Ishikawa (cell line): ENCODE results near the gene NDST1.

Source experiments
- CEBPB ChIP-seq: IDR thresholded peaks from 2 replicates; pipeline ENCODE4 v1.6.1; 2012
- CREB1 ChIP-seq: IDR thresholded peaks from 2 replicates; pipeline ENCODE4 v1.6.1; 2012; ENCODE audit warnings: low read depth
- EGR1 ChIP-seq: IDR thresholded peaks from 2 replicates; pipeline ENCODE4 v1.6.1; 2012
- EP300 ChIP-seq: IDR thresholded peaks from 2 replicates; pipeline ENCODE4 v1.6.1; 2012; ENCODE audit warnings: borderline replicate concordance
- FOXM1 ChIP-seq: IDR thresholded peaks from 2 replicates; pipeline ENCODE4 v1.6.1; 2012; ENCODE audit warnings: low read depth, borderline replicate concordance
- NFIC ChIP-seq: IDR thresholded peaks from 2 replicates; pipeline ENCODE4 v1.6.1; 2012
- RAD21 ChIP-seq: IDR thresholded peaks from 2 replicates; pipeline ENCODE4 v1.6.1; 2012; ENCODE audit warnings: low read depth
- TAF1 ChIP-seq: IDR thresholded peaks from 2 replicates; pipeline ENCODE4 v1.6.1; 2012; ENCODE audit warnings: low read depth, mild to moderate bottlenecking
- TCF12 ChIP-seq: IDR thresholded peaks from 2 replicates; pipeline ENCODE4 v1.6.1; 2012; ENCODE audit warnings: low read depth
- TEAD4 ChIP-seq: IDR thresholded peaks from 2 replicates; pipeline ENCODE4 v1.6.1; 2012
- YY1 ChIP-seq: IDR thresholded peaks from 2 replicates; pipeline ENCODE4 v1.6.1; 2012; ENCODE audit warnings: low read depth
- ZBTB7A ChIP-seq: IDR thresholded peaks from 2 replicates; pipeline ENCODE4 v1.6.1; 2012; ENCODE audit warnings: low read depth
- TF ChIP-seq, protein P1 (sequence below): IDR thresholded peaks from 2 replicates; pipeline ENCODE4 v1.6.1; 2012
- TF ChIP-seq, protein P2 (sequence below): IDR thresholded peaks from 2 replicates; pipeline ENCODE4 v1.6.1; 2012; ENCODE audit warnings: low read depth, mild to moderate bottlenecking
- TF ChIP-seq, protein P3 (sequence below): IDR thresholded peaks from 2 replicates; pipeline ENCODE4 v1.6.1; 2012

NDST1 gene

DNA sequence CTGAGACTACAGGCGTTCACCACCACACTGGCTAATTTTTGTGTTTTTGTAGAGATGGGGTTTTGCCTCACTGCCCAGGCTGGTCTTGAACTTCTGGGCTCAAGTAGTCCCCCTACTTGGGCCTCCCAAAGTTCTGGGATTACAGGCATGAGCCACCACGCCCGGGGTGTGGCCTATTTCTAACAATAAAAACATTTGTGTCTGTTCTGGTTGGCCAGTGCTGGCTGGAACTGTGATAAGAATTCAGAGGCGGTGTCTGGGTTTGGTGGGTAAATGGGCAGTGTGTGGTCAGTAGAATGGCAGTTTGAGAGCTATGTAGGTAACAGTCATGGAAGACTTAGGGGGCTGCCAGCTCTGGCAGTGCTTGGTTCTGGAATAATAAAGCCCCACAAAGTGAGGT, 85.7 kb downstream of the NDST1 start:
- TF ChIP-seq TEAD4 (no peak), CREB1 (no peak), EGR1 (no peak), NFIC (no peak), TCF12 (no peak), YY1 (no peak), FOXM1 (no peak), EP300 (no peak), CEBPB (no peak), ZBTB7A (no peak), RAD21 (no peak), TAF1 (no peak)
- TF ChIP-seq, protein P1, sequence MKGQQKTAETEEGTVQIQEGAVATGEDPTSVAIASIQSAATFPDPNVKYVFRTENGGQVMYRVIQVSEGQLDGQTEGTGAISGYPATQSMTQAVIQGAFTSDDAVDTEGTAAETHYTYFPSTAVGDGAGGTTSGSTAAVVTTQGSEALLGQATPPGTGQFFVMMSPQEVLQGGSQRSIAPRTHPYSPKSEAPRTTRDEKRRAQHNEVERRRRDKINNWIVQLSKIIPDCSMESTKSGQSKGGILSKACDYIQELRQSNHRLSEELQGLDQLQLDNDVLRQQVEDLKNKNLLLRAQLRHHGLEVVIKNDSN: no peak
- TF ChIP-seq, protein P2, sequence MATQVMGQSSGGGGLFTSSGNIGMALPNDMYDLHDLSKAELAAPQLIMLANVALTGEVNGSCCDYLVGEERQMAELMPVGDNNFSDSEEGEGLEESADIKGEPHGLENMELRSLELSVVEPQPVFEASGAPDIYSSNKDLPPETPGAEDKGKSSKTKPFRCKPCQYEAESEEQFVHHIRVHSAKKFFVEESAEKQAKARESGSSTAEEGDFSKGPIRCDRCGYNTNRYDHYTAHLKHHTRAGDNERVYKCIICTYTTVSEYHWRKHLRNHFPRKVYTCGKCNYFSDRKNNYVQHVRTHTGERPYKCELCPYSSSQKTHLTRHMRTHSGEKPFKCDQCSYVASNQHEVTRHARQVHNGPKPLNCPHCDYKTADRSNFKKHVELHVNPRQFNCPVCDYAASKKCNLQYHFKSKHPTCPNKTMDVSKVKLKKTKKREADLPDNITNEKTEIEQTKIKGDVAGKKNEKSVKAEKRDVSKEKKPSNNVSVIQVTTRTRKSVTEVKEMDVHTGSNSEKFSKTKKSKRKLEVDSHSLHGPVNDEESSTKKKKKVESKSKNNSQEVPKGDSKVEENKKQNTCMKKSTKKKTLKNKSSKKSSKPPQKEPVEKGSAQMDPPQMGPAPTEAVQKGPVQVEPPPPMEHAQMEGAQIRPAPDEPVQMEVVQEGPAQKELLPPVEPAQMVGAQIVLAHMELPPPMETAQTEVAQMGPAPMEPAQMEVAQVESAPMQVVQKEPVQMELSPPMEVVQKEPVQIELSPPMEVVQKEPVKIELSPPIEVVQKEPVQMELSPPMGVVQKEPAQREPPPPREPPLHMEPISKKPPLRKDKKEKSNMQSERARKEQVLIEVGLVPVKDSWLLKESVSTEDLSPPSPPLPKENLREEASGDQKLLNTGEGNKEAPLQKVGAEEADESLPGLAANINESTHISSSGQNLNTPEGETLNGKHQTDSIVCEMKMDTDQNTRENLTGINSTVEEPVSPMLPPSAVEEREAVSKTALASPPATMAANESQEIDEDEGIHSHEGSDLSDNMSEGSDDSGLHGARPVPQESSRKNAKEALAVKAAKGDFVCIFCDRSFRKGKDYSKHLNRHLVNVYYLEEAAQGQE: no peak
- TF ChIP-seq, protein P3, sequence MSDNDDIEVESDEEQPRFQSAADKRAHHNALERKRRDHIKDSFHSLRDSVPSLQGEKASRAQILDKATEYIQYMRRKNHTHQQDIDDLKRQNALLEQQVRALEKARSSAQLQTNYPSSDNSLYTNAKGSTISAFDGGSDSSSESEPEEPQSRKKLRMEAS: no peak

DNA sequence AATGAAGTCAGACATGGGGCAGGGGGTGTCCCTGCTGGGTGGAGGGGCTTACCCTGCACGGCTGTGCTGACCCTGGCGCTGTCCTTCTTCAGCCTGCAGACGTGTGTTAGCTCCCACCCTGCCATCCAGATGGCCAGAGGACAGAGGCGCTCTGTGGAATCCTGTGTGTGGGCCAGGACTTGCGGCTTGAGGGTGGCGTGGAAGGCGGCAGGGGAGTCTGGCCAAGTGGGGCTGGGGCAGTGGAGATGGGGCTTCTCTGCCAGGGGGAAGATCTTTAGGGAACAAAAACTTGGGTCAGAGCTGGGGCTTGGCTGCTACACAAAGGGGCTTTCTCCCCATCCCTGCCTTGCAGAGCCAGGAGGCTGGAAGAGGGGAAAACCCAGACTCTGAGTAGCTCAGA, 86.1 kb downstream of the NDST1 start:
- no peak for TF ChIP-seq FOXM1
- TF ChIP-seq NFIC: no peak
- no peak for TF ChIP-seq TAF1
- no peak for TF ChIP-seq TCF12
- no peak for TF ChIP-seq CEBPB
- TF ChIP-seq YY1: no peak
- TF ChIP-seq CREB1: no peak
- TF ChIP-seq, protein P3: no peak
- TF ChIP-seq EGR1: no peak
- TF ChIP-seq, protein P1: no peak
- TF ChIP-seq RAD21: no peak
- TF ChIP-seq EP300: no peak
- TF ChIP-seq TEAD4: no peak
- TF ChIP-seq, protein P2: no peak
- TF ChIP-seq ZBTB7A: no peak

DNA sequence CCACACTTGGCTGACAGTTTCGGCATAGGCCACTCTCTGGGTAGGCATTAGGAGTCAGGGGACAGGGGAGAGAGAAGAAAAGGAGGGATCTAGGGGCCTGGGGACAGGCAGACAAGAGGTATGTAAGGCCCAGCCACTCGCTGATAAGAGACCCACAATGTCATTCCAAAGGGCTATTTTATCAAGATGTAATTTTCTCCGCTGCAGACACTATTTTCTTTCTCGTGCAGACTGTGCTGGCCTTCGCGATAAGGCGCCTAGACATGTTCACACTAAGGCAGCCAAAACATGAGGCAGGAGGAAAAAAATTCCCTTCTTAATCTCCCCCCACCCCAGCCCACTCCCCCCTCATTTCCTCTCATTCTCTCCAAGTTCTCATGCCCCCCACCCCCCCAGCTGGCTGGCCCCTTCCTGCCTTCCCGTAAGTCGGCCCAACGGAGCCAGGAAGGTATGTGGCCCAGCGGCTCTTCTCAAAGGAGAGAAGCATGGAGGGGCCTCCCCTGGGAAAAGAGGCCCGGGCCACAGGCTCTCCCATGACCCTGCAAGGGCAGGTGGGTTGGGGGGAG, 87.6 kb downstream of the NDST1 start:
- TF ChIP-seq FOXM1 (no peak), RAD21 (no peak), TEAD4 (no peak), YY1 (no peak)
- TF ChIP-seq, protein P1: no peak
- TF ChIP-seq, protein P2: no peak

DNA sequence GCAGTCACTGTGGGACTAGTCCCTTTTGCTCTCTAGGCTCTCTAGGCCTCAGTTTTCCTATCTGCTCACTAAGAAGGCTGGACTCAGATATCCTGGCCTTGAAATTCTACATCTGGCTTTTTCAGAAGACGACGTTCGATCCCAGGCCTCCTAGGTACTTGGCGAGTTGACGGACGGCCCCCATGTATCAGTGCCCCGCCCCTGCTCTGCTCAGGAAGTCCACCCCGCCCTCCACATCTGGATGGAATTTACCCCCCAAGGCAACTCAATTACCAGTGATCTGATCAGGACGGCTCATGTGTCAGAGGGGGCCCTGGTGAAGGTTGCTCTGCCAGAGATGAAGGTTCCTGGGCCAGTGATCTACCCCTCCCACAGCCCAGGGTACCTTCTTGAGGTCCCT, 88.4 kb downstream of the NDST1 start:
- no peak for TF ChIP-seq ZBTB7A
- TF ChIP-seq TAF1: no peak
- no peak for TF ChIP-seq TCF12
- no peak for TF ChIP-seq YY1
- TF ChIP-seq, protein P2: no peak
- TF ChIP-seq, protein P1: no peak
